ENCODE results near the gene WT1.

DNA sequence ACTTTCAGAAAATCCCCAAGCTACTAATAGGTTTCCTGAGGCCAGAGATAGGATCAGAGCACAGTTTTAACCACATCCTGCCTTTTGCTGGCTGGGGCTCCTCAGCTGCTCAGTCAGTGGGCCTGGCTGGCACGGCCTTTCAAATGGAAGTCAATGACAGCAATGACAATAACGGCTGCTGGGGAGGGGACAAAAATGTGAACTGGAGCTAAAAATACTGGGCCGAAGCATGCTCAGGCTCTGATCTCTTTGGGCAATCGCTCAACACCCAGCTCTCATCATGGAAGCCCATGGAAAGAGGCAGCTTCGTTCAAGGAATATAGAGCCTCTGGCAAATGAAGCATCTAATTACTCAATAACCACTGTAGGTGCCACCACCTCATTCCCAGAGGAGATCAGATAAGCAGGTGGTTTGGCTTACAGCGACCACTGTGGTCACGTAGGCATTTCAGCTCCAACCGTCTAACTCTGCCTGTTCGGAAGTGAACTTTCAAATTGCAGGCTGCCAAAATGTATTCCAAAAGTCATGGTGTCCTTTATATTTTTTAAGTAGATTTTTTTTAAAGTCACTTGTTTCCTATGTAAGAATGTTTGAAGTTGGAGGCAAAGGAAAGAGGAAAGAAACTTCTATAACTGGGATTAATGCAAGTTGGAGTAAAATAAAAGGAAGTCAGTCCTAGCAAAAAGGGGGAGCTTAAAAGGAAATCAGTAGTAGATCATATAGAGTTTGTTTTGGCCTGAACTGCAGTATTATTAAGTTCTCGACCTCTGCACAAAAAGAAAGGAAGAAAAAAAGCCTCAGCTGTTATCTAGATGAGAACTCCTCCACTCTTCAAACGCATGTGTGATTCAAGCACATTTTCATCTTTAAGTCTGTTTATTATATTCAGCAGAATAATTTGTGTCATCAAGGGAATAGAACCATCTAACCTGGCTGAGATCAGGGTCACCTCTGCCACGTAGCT lies 14.1 kb downstream of the WT1 start:
- TF ChIP-seq, protein P1, sequence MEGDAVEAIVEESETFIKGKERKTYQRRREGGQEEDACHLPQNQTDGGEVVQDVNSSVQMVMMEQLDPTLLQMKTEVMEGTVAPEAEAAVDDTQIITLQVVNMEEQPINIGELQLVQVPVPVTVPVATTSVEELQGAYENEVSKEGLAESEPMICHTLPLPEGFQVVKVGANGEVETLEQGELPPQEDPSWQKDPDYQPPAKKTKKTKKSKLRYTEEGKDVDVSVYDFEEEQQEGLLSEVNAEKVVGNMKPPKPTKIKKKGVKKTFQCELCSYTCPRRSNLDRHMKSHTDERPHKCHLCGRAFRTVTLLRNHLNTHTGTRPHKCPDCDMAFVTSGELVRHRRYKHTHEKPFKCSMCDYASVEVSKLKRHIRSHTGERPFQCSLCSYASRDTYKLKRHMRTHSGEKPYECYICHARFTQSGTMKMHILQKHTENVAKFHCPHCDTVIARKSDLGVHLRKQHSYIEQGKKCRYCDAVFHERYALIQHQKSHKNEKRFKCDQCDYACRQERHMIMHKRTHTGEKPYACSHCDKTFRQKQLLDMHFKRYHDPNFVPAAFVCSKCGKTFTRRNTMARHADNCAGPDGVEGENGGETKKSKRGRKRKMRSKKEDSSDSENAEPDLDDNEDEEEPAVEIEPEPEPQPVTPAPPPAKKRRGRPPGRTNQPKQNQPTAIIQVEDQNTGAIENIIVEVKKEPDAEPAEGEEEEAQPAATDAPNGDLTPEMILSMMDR (IDR thresholded peaks at IDR 0.05), result no peak
- TF ChIP-seq POLR2AphosphoS5 (IDR thresholded peaks at IDR 0.05), result no peak

Data from gastroesophageal sphincter (tissue), 3 donors.